Jurkat, Clone E6-1 (cell line): ENCODE measurements around the gene STX11. TPM values are rescaled to one million over a fixed set of nuclear protein-coding genes. Genes with fewer than 3 reads are reported as not detected.
"Not testable (repeated sequence)": the region's sequence is repeated elsewhere in the genome, so short reads cannot be mapped to it uniquely, and the experiment has no call there.

ENCODE experiments used
- DNase-seq: peaks from one replicate; pipeline ENCODE4 v3.0.0-alpha.2; 2011; ENCODE audit warnings: low read depth, low spot score
- H3K4me3 ChIP-seq: 2 replicates; pipeline ENCODE4 v1.5.1; 2011; ENCODE audit warnings: mild to moderate bottlenecking, low read length, control low read depth, moderate library complexity
- polyA plus RNA-seq: library from polyadenylated mRNA; unstranded; fragments of >200 nt; gene quantifications from one replicate; pipeline ENCODE4 v1.2.1, GENCODE V29; 2012; ENCODE audit warnings: missing spikeins; ENCODE audit not compliant: insufficient read length, insufficient read depth

The STX11 gene
- 1.1 TPM for polyA plus RNA-seq

DNA sequence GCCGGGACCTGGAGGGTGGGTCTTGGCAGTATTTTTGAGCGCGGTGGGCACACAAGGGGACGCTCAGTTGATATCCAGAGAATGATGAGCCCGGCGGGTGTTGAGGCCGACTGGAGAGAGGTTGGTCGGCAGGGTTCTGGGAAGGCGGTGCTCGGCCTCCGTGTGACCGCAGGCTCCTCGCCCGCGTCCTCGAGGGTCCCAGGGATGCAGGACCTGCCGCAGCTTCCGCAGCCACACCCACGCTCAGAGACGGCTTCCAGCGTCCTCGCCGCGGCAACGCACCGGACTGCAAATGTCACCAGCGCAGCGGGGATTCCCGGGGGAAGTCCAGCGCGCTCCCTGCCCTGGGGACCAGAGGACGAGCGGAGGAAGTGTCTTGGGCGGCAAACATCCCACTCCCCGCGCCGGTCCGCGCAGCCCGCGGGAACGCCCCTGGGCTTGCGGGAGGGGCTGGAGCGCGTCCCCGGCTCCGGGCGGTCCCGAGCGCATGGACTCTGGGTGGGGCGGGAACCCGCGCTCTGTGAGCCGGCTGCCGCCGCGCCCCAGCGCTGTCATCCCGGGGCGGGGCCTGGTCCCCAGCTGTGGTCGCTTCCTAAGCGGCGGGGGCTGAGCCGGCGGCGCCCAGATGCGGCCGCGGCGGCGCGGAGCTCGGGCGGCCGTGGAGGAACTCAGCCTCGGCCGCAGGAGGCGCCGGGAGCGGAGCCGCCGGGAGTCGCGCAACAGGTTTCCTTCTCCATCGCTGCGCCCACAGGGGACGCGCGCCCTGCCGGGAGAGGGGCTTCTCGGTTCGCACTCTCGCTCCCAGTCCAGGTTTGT, at the start of gene STX11:
STX11 (plus strand) TSS at position 624 of the 816 bp plus-strand sequence. CDS start 36,111 bp downstream, outside the sequence.
- H3K4me3 ChIP-seq, result peak within 1 kb of the TSS; percentile 66
- DNase-seq, result peak; percentile 28

DNA sequence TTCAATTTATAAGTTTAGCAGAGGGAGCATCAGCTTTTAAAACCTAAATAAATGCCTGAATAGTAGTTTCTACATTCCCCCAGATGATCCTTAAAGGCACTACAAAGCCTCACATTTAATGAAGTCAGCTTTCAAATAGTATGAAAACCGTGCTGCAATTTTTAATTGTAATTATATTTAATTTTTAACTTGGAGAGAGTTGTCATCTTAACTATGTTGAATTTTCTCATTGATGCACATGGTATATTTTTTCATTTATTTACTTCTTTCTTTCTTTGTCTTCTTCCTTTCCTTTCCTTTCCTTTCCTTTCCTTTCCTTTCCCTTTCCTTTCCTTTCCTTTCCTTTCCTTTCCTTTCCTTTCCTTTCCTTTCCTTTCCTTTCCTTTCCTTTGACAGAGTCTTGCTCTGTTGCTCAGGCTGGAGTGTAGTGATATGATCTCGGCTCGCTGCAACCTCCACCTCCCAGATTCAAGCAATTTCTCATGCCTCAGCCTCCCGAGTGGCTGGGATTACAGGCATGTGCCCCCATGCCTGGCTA, 47.2 kb upstream of the STX11 start:
- no peak for DNase-seq
- H3K4me3 ChIP-seq, result no peak overlapping the region

DNA sequence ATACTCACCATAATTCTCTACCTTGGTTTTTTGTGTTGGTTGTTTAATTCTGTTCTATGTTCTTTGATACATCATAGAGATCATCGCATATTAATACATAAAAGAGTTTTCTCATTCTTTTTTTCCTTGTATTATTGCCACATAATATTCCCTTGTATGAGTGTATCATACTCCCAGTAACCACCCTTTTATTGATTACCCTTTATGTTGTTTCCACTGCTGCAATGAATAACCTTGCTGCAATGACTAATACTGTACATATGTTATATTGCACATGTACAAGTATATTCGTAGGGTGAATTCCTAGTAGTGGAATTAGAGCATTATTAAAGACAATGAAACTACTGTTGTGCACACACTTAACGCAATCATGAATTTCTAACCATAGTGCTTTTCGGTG, 45.8 kb upstream of the STX11 start:
- DNase-seq, result no peak
- no peak overlapping the region for H3K4me3 ChIP-seq

DNA sequence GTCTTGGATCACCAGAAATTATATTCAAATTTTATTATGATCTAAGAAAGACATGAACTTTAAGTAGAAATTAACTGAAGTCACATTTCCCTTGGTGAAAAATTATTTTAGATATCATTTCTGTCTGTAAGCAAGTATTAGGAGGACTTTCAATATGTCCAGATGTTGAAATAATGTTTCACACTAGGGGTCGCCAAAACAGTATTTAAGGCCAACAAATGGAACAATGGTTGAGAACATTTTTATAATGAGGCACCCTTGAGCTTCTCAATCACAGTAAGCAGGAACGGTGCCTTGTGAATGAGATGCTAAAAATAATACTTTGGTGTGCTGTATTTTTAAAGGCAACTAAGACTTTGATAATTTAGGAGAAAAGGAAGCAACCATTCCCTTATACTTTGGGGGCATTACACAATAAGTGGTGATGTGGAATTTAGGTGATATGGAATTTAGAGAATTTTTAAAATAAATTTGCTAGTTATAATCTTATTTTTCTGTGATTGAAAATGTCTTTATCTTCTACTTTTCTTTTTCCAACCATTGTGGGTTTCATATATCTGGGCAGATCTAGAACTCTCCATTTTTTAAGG, 45.3 kb upstream of the STX11 start:
- peak; percentile 70 for DNase-seq
- no peak overlapping the region for H3K4me3 ChIP-seq

DNA sequence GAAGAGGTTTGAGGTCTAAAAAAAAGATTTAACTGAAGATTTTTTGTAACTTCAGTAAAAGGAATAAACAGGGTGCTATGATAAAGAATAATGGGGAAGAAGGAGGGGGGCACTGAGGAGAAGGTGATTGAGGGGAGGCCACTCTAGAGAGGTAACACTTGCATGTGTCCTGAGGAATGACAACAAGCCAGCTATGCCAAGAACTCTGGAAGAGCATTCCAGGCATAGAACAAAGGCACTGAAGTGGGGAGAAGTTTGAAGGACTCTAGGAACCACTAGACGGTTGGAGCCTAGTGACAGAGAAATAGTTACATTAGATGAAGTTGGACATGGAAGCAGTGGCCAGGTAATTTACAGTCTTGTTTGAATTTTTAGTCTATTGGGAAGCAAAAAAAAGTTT, 44.1 kb upstream of the STX11 start:
- H3K4me3 ChIP-seq, result no peak overlapping the region
- no peak for DNase-seq

DNA sequence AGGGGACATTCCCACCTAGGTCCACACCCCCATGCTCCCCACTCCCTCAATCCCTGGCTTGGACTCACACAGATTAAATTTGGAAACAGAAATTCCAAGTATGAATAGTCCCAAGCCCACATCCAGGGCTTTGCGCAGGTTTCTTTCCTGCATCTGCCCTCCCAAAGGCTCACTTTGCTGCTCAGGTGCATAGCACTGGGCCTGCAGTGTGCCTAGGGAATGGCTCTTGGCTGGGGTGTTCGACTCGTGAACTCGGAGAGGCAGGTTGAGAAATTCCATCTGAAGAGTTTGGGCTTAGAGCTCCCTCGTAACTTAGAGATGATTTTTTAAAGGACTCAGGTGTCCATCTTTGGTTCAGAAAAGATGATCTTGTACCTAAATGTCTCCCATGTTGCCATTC, 40.1 kb upstream of the STX11 start:
- DNase-seq, result no peak
- H3K4me3 ChIP-seq, result no peak overlapping the region

DNA sequence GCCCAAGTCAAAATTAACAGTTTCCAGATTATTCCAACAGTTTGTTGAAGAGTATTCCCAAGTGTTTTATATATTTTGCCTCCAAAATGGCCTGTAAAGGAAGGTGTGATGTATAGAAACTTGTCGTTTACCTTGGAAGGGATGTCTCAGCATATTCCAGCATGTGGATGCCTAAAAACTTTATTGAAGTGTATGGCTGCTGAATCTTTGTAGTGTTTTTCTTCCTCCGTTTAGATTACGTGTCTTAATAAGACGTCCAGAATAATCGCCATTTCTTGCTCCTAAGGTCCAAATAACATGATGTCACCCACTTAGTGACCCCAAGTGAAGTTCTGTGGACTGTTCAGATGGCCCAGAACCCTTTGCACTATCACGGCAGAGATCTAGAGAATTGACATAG, 37.0 kb upstream of the STX11 start:
- H3K4me3 ChIP-seq, result no peak overlapping the region
- no peak for DNase-seq

DNA sequence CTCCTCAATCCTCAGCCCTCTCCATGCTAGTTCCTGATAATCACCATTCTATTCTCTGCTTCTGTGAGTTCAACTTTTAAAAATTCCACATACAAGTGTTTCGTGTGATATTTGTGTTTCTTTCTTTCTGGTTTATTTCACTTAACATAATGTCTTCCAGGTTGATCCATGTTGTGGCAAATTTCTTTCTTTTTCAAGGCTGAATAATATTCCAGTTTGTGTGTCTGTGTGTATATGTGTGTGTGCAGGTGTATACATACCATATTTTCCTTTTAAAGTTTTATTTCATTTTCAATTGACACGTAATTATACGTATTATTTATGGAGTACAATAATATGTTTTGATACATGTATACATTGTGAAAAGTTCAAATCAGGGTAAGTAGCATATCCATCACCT, 35.1 kb upstream of the STX11 start:
- no peak overlapping the region for H3K4me3 ChIP-seq
- DNase-seq, result no peak

DNA sequence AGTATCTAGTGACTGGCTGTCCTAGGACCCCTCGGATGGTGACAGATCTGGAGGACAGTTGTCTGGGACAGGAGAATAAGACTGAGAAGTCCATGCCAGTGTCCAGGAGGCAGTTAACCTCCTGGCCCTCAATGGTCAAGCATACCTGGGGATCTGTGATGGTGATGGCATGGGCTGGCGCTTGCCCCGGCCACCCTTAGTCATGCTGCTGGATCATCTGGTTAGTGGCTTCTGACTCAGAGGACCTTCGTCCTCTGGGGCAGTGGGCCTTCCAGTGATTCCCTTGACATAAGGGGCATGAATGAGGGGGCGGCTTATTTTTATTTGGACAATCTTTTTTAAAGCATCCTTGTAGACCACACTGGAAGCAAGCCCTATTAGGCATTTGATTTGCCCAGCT, 30.9 kb upstream of the STX11 start:
- H3K4me3 ChIP-seq, result no peak overlapping the region
- no peak for DNase-seq

DNA sequence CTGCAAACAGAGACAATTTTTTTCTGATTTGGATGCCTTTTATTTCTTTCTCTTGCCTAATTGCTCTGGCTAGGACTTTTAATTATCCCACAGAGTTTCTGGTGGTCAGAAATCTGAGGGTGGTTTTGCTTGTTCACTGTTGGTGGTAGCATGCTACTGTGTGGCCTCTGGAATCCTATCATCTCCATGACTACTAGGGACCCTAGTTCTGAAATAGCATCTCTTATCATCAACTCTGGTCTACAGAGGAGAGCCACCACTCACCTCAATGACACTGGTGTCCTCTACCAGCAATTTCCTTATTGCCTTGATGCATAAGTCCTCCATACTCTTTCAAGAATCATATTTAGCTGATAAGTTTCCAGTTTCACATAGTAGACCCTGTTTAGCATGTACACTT, 27.5 kb upstream of the STX11 start:
- no peak overlapping the region for H3K4me3 ChIP-seq
- no peak for DNase-seq

DNA sequence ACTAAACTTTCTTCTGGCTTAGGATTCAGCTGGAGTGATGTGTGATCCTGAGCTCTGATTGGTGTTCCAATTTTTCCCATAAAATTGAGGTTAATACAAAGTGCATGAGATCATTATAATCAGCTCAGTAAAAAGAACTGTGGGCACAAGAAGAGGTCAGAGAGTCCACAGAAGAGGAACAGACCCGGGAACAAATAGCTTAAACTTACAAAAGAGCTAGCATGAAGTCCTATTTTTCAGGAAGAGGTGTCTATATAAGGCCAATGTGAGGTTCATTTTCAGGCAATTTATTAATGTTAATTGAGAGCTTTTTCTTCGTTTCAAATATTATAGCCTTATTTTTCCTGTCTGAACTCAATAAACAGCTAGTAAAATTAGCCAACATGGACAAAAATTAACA, 26.9 kb upstream of the STX11 start:
- no peak for DNase-seq

DNA sequence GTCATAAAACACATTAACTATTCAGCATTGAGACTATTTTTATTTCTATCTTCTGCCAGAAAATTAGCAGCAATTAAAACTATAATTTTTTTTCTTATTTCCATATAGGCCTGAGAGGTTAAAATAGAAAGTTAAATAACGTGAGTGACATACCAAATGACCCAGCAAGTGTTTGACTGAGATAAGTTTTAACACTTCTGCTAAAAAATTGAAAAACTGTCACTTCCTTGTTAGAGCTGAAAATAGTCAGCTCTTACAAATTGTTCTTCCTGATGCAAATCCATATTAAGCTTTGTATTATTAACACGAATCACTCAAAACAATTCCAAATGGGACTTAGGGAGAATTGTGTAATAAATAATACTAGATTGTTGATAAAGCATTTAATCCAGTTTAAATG, 26.5 kb upstream of the STX11 start:
- no peak for DNase-seq
- H3K4me3 ChIP-seq, result no peak overlapping the region

More for the DNA sequence above, 26.9 kb upstream of the STX11 start:
- no peak overlapping the region for H3K4me3 ChIP-seq

DNA sequence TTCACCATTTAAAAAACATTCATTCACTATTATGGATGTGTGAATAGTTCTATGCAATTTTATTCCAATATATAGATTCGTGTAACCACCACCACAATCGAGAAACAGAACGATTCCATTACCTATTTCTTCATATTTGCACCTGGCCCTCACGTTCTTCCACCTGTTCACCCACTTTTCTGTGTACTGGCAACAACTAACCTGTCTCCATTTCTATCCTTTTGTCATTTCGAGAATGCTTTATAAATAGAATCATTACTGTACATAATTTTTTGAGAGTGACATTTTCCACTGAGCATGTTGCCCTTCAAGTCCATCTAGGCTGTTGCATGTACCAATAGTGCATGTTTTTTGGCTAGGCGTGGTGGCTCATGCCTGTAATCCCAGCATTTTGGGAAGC, 23.2 kb upstream of the STX11 start:
- H3K4me3 ChIP-seq, result no peak overlapping the region
- no peak for DNase-seq

DNA sequence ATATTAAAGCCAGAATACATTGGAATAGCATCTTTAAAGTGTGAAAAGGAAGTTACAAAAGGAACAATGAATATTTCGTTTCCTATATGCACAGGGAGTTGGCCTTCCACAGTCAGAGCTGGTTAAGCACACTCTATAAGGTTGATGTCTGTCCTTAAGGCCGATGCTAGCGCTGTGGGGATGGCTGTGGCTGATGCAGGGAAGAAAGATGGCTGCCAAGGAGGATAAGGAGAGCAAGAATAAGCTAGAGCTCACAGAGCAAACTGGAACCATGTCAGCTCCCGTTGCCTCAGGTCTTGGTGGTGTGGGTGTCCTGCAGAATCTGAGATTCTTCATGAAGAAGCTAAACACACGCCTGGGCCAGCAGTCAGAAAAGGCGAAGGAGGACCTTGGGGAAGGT, 20.8 kb upstream of the STX11 start:
- H3K4me3 ChIP-seq, result no peak overlapping the region
- no peak for DNase-seq

DNA sequence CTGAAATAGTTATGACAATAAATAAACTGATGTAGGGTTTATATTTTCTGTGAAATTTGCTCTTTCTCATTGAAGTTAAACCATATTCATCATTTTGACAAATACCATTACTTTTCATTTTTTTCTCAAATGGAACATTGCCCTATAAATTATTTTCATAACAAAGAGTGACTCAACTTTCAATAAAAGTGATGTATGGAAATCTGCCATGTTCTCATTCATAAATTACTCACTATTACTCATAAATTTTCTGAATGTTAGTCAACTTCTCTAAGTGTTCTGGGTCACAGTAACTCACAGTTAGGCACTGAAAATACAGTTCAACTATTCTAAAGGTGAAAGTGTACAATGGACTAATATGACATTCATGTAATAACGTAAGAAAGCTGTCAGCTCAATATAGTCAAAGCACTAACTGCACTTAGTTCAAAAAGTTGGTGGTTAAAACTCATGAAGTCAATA, 19.0 kb upstream of the STX11 start:
- no peak for DNase-seq
- H3K4me3 ChIP-seq, result no peak overlapping the region

DNA sequence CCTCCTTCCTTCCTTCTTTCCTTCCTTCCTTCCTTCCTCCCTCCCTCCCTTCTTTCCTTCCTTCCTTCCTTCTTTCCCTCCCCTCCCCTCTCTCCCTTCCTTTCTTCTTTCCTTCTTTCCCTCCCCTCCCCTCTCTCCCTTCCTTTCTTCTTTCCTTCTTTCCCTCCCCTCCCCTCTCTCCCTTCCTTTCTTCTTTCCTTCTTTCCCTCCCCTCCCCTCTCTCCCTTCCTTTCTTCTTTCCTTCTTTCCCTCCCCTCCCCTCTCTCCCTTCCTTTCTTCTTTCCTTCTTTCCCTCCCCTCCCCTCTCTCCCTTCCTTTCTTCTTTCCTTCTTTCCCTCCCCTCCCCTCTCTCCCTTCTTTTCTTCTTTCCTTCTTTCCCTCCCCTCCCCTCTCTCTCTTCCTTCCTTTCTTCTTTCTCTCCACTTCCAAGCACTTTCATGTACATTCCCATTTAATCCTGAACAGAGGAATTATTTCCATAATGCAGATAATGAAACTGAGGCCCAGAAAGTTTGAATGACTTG, 18.1 kb upstream of the STX11 start:
- not testable (repeated sequence) for H3K4me3 ChIP-seq, DNase-seq

DNA sequence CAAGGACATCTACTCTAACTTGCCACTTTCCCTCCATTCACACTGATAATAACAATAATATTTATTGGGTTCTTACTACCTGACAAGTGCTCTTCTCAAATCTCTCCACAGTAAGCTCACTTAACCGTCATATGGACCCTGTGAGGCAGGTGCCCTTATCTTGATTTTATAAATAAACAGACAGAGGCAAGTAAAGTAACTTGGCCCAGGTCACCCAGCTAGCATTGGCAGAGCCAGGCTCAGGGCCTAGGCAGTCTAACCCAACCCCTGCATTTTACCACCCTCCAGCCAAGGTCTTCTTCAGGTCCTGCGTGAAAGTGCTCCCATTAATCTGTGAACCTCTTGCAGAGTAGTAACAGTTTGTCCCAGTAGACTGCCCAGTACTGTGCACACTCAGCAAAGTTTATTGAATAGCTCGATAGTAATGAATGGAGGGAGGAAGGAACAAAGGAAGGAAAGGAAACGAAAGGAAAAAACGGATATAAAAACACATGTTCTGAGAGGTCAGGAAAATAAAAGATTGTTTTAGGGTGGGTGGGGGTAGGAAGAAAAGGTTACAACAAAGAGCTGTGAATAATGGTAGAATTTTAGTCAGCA, 17.0 kb upstream of the STX11 start:
- no peak overlapping the region for H3K4me3 ChIP-seq
- no peak for DNase-seq

DNA sequence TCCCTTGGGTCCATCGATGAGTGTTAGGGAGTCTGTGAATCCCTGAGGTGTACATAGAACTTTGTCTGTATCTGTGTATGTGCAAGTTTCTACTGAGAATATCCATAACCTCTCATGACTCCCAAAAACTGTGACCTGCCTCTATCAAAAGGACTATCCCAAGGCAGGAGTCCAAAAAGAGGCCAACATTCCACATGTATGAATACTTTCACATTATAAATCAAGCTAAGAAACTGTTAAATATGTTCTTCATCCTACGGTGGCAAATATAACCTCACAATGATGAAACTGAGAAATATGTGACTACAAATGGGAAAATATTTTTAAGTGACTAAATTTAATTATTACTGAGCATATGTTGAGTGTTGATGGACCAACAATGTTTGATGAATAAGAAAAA, 16.1 kb upstream of the STX11 start:
- H3K4me3 ChIP-seq, result no peak overlapping the region
- DNase-seq, result no peak

DNA sequence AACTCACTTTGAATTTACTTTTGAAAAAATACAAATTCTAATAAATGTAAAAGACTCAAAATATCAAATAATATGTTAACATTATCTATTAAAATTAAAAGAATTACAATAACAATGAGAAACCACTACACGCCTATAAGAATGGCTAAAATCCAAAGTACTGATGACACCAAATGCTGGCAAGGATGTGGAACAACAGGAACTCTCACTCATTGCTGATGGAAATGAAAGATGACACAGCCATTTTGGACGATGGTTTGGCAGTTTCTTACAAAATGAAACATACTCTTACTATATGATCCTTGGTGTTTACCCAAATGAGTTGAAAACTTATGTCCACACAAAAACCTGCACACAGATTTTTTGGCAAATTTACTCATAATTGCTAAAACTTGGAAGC, 15.6 kb upstream of the STX11 start:
- DNase-seq, result no peak
- no peak overlapping the region for H3K4me3 ChIP-seq

DNA sequence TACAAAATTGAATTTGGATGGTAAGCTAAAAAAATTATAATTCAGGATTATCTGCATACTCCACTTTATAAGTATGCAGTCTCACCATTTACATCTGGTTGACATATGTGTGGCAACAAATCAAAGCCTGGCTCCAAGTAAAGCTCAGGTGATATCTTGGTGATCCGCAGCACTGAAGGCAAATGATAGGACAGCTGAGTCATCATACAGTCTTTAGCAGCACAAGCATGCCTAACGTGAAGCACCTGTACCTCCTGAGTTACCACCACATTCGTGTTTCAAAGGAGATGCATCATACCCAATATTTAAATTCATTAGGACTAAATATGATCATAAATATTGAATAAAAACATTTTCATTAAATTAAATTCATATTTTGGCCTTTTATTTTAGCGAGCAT, 11.8 kb upstream of the STX11 start:
- H3K4me3 ChIP-seq, result no peak overlapping the region
- DNase-seq, result no peak
